DMS153 treated with DMSO at 0.1 percent for 48 hours (cell line): ENCODE results near the gene VGLL3.

Source experiments
- DNase-seq: peaks from one replicate; lab custom pipeline; 2025; ENCODE audit not compliant: unreplicated experiment; lab: John Stamatoyannopoulos, UW

Gene VGLL3

DNA sequence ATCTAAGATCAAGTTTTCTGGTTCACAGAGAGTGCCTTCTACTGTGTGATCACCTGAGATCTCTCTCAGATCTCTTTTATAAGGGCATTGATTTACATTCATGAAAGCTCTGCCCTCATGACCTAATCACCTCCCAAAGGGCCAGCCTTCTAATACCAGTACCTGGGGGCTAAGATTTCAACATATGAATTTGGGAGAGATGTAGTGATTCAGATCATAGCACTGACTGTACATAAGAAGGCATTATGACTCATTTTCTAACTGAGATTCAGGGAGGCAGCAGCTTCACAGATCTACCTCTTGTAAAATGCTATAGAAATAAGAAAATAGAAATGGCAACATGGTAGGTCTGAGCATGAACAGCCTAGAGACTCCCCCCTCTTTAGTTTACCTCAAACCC lies 39.6 kb downstream of the VGLL3 start:
- no peak for DNase-seq

DNA sequence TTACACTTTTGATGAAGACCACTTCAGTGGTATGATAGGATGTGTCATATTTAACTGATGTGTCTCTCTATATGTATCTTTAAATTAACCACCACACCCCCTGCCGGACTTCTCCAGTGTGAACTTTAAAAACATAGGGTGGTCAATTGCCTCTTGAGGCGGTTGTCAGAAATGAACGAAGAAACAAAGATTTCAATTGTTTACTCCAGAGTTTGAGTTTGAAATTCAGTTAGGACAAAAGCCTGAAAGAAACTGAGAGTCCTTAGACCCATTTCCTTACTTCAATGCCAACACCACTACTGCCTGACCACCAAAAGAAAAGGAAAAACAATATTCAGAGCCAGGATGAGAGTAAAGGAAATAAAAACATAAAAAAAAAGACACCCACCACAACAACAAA lies 40.2 kb downstream of the VGLL3 start:
- no peak for DNase-seq

DNA sequence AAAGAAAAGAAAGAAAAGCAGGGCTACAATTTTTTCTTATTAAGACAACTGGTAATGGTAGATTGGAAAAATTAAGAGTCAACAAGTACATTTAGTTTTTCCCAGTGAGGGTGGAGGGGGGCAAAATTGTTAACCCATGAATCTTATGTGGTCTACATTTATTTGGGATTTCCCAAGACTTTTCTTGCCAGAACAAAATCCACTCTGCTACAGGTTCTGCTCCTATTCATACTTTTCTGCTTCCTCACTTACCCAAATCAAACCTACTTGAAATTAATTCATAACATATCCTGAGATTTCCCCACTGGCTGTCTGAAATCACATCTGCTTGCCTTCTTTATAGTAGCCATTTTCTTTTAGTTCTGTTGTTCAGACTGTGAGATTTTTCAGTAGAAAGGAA lies 41.1 kb downstream of the VGLL3 start:
- no peak for DNase-seq

DNA sequence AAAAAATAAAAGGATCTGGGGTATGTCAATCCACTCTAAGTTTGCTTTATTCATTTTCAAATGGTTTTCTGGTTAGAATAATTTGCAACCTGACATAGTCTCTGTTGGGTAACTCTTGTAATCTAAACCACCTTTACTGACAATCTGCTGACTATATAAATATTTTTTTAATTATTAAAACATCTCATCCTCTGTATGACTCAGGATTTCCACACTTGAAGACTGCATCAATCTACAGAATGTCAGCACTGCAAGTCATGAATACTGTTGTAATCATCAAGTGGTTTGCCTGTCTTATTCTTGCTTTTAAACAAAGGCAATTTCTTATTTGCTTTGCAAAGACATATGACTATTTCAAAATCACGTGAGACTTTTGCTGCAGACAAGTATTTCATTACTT lies 42.1 kb downstream of the VGLL3 start:
- DNase-seq: no peak

DNA sequence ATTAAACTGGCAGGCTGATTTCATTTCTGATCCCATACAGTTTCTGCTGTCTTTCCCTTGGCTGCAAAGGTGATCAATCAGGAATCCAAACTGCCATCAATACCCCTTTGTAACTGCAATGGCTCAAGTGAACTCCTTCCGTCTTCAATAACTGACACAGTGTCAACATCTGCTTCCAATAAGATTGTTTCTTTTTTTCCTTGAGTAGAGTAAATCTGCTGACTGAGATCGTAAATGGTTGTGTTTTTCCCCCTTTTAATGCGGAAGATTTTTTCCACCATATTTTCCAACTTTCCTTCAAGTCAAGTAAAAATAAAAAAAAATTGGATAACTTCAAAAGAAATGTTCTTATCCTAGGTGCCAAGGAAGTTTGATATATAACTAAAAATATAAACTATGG lies 48.7 kb downstream of the VGLL3 start:
- no peak for DNase-seq

DNA sequence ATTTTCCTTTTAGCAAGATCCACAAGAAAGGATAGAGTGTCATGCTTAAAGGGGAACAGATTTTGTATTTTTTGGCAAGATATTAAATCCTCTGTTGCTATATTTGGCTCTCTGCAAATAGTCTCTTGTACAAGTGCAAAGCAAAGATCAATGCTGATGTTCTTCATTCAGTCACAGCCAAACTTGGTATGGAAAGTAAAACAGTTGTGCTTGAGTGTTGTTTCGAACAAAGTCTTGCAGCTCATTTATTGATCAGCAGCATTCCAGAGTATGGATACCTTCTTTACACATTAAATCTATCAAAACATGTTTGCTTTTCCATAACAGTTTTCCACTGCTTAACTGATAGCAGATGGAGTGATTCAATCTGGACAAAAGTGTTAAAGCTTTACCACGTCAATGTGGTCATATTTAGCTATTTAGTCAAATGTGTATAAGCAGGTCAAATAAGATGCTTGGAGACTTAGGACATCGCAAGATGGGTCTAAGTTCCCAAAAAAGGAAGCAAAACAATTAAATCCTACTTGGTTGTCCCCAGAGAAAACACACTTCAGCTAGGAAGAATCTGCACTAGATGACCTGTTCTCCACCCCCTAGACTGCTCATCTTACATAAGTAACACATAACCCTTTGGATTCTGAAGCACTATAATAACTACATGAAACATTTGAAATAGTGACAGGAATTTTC lies 52.4 kb downstream of the VGLL3 start:
- DNase-seq: no peak

DNA sequence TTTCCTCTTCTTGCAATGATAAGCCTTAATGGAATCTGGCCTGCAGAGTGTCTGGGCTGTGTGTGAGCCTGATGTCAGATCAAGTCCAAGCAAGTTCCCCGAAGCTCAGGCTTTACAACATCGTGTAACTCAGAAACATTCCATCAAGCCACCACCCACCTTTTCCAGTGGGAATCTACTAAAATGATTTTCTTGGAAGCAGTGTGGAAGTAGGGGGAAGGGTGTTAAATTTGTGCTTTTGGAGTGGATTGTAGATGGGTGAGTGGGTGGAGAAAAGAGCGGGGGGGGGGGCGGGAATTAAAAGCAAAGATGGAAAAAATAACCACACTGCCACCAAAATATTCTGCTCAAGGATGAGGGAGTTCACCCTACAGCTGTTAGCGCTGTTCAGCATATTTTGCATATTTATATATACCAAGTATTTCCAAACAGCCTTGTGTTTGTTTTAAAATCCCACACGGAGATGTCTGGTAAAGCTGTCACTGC lies 53.6 kb downstream of the VGLL3 start:
- DNase-seq: no peak

DNA sequence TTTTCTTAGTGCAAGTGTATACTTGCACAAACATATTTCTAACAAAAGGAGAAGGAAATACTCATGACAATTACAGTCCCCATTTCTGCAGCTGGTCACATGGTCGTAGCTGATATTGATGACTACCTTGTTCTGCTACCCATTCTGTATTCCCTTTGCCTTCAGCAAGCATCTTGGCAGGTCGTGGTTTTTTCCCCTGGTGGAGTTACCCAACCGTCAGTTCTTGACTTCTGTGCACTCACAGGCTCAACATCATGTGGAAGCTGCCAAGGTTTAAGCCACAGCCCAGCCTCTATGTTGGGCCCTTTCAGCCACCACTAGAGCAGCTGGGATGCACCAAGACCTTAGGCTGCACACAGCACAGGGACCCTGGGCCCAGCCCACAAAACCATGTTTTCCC lies 56.1 kb downstream of the VGLL3 start:
- DNase-seq: no peak

DNA sequence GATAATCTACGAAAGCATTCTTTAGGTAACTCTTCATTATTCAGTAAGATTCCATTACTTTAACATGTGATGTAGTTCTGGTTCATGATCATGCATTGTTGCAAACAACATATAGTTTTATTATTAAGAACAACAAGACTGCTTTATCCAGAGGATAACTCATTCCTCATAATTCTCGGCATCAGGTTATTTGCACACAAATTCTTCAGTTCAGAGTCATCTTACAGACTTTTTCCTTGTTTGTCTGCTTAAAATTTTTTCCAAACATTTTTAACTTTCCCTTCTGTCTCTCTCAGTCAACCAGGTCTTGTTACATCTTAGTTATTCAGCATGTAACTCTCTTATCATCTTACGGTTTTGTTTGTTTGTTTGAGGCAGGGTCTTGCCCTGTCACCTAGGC lies 60.1 kb downstream of the VGLL3 start:
- no peak for DNase-seq

DNA sequence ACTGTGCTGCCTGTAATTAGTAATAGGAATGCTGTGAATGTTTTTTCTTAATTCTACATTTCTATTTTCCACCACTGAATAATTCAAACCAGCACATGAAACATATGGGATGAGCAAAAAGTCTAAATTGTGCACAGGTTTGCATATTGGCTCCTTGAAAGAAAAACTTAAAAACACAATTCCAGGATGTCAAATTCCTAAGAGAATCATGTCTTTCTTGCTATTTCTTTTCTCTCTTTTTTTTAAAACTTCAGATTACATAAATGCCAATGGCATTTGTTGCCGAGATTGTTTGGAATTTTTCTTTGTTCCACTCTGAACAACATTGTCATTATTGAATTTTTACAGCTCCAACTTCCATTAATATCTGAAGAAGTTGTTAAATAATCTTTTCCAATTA lies 60.8 kb downstream of the VGLL3 start:
- DNase-seq: no peak

DNA sequence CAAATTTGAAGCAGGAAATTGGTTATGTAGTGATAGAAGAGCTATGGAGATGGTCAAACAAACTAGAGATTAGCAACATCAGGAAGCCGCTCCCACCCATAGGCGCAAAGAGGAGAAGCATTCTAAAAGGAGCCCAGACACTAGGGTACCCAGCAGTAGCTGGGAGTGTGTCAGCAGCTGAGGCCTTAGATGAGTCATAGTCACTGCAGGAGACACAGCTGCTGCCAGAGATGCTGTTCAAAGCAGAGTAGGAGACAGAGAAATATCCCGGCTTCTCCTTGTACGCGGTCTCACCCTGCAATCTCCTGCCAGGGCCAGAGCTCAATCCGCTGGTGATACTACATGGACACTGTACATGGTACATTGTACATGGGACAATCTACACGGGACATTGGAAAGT lies 61.9 kb downstream of the VGLL3 start:
- no peak for DNase-seq

DNA sequence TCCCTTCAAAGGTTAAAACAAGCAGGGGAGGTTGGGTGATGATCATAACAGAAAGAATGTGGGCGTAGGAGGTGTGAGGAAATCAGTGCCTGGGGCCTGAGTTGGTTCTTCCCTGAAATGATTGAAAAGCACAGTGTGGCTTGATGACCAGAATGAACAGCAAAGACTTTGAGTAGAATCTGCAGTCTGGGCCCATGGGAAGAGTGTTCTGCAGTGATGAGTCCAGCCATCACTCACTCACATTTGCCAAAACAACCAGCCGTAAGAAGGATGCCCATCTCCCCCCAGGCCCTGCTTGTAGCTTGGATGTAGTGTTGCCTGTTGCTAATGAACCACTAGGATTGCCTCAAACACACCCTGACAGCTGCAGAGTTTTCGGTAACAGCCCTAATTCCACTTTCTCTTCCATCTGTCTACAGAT lies 67.9 kb downstream of the VGLL3 start:
- DNase-seq: no peak

DNA sequence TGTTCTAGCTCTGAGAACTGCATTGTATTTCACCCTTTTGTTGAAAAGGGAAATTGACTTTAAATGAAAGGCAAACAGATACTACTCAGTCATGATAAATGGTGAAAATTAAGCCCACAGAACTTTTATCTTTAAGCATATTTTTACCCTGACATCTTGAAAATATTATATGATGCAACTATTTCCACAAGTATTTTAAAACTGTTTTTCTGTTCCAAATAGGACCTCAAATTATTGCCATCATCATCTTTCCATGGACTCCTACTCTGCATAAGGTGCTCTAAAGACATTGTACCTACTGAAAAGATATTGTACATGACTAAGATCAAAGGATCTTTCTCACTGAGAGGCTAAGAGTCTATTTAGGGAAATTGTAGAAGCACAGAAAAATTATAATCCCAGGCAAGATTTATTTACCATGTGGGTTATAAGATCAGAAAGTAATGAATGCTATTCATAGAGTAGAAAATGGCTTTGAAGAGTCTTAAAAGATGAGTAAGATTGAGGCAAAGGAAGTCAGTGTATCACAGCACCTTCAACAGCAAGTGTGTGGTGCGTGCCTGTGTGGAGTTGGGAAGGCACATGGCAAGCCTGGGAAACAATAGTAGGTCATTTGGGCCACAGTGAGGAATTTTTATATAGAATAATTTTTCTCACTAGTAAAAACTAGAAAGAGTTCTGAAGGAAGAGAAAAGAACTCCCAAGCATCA lies 68.8 kb downstream of the VGLL3 start:
- no peak for DNase-seq

DNA sequence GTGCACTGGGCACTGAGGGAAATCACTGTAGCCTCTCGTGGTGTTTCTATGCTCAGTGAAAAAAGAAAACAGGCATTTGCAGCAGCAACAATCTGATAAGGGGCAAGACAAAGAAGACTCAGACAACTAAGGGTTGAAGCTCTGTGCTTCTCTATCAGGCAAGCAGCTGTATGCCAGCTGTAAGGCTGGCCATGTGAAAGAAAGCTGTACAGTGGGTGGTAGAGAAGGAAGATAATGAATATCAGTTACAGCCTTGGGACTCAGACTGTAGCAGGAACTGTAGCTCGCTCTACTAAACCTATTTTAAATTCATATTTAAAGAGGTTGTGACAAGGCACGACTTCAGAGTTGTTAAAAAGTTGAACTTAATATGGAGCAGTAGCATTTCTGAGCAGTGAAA lies 76.3 kb downstream of the VGLL3 start:
- DNase-seq: no peak

DNA sequence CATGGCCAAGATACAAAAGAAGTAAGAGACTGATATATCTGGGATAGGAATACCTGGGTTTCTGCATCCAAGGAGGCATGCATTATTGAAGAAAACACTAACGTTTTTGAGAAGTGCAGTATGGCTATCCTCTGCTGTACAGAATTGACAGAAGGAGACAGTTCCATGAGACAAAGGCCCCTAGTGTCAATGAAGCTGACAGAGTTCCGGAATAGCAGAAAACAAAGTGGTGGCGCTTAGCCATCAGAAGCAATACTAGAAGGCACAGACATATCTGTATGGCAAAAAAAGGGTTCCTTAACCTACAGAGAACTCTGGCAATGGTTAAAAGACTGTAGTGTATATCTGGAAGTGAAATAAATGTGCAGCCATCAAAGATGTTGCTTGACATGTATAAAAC lies 77.8 kb downstream of the VGLL3 start:
- no peak for DNase-seq

DNA sequence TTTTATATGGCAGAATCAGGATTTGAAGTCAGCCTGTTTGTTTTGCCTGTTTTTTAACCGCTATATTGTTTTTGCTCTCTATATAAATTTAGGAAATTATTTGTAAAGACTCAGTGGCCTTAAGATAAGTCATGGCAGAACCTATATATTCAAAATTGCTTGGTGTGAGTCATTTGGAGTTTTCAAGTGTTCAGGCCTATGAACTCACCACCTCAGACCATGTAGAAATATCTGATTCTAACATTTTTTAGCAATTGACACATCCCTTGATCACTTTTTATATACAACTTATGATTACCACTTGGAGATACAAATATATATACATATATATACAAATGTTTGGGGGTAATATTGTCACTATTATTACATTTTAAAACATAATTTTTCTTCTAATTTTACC lies 95.7 kb downstream of the VGLL3 start:
- no peak for DNase-seq

DNA sequence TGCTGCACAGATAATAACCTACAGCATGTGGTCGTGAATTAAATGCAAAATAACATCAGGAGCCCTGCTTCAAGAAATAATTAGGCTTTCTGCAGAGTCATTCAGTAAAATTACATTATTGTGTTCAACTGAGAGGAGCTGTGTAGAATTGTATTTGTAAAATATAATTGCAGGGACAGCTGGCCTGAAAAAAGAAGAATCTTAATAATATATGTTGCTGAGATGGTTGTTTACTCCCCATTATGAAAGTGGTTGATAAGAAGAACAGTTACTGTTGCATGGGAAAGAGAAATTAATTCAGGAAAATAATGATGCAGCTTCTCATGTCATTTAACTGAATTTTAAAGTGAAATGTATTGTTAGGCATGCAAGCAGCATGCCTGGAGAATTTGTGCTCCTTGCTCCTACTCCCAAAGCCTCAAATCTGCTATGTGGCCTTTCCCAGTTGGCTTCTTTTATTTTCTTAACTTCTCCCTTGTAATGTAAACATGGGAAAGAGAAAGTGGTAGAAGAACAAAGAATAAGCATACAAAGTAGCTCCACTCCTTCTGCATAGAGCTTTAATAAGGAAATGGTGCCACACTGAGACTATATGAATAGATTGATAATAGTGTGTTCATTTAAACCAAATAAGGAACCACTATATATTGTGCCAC lies 100.1 kb downstream of the VGLL3 start:
- DNase-seq: no peak
